Stomach (tissue), 4 donors: ENCODE results near the gene ZNF280B.

Source experiments
- CTCF ChIP-seq, 7 experiments: fragments of 450-650 bp in 4 of 7; fragments of 200-600 bp in 3 of 7; sonication (generic) in 3 of 7; IDR thresholded peaks; one replicate each; pipeline ENCODE4 v1.5.1; 2016 to 2019; ENCODE audit warnings: antibody characterized with exemption in 7 of 7, control low read depth in 2 of 7, mild to moderate bottlenecking in 1 of 7
- POLR2A ChIP-seq, 4 donors: fragments of 450-650 bp; IDR thresholded peaks; one replicate each; pipeline ENCODE4 v1.6.1; 2016; ENCODE audit warnings: antibody characterized with exemption in 4 of 4, control low read depth in 2 of 4, mild to moderate bottlenecking in 1 of 4, moderate library complexity in 1 of 4

GRCh38 chr22:22528780-22529179, 20.2 kb upstream of the ZNF280B start:
- TF ChIP-seq CTCF (IDR thresholded peaks at IDR 0.05): no peak
- no peak for TF ChIP-seq POLR2A (IDR thresholded peaks at IDR 0.05)
